HEK293T (cell line): Measurements from ENCODE around the gene SH3RF1.

Experiments used
- CTCF ChIA-PET: fragments of 350-600 bp; formaldehyde crosslinking; extraction: SDS; loops from one replicate; lab custom pipeline; 2021; ENCODE audit warnings: antibody characterized with exemption, inconsistent platforms; lab: Yijun Ruan, JAX
- POLR2A ChIA-PET: fragments of 350-600 bp; formaldehyde crosslinking; extraction: SDS; loops from one replicate; lab custom pipeline; 2020; ENCODE audit warnings: antibody characterized with exemption, inconsistent platforms; lab: Yijun Ruan, JAX
- DNase-seq: peaks from one replicate; pipeline ENCODE4 v3.0.0; 2012; ENCODE audit warnings: mixed read lengths; ENCODE audit errors: extremely low spot score
- ARNT ChIP-seq: fragments of 450-650 bp; IDR thresholded peaks from 2 replicates; pipeline ENCODE4 v1.6.1; 2017; ENCODE audit warnings: mild to moderate bottlenecking
- BHLHE40 ChIP-seq: fragments of 450-650 bp; IDR thresholded peaks from 2 replicates; pipeline ENCODE4 v1.6.1; 2016; ENCODE audit warnings: mild to moderate bottlenecking, moderate library complexity, borderline replicate concordance
- CTBP1 ChIP-seq: fragments of 450-650 bp; IDR thresholded peaks from 2 replicates; pipeline ENCODE4 v1.6.1; 2016; ENCODE audit warnings: borderline replicate concordance
- ELF4 ChIP-seq: fragments of 450-650 bp; IDR thresholded peaks from 2 replicates; pipeline ENCODE4 v1.6.1; 2017; ENCODE audit warnings: antibody characterized with exemption
- FOXA1 ChIP-seq: fragments of 450-650 bp; IDR thresholded peaks from 2 replicates; pipeline ENCODE4 v1.6.1; 2016; ENCODE audit warnings: mild to moderate bottlenecking
- FOXK2 ChIP-seq: fragments of 450-650 bp; IDR thresholded peaks from 2 replicates; pipeline ENCODE4 v1.6.1; 2016; ENCODE audit warnings: mild to moderate bottlenecking
- FOXM1 ChIP-seq: fragments of 450-650 bp; IDR thresholded peaks from 2 replicates; pipeline ENCODE4 v1.6.1; 2017; ENCODE audit warnings: mild to moderate bottlenecking, borderline replicate concordance
- HDGF ChIP-seq: fragments of 450-650 bp; IDR thresholded peaks from 2 replicates; pipeline ENCODE4 v1.6.1; 2017; ENCODE audit warnings: antibody characterized with exemption, borderline replicate concordance
- L3MBTL2 ChIP-seq: fragments of 450-650 bp; conservative IDR thresholded peaks from 2 replicates; pipeline ENCODE4 v1.6.1; 2016; ENCODE audit warnings: mild to moderate bottlenecking
- LEF1 ChIP-seq: fragments of 450-650 bp; IDR thresholded peaks from 2 replicates; pipeline ENCODE4 v1.6.1; 2017; ENCODE audit warnings: mild to moderate bottlenecking, borderline replicate concordance
- NFRKB ChIP-seq: fragments of 450-650 bp; IDR thresholded peaks from 2 replicates; pipeline ENCODE4 v1.6.1; 2016; ENCODE audit warnings: mild to moderate bottlenecking, moderate library complexity
- PKNOX1 ChIP-seq: fragments of 450-650 bp; IDR thresholded peaks from 2 replicates; pipeline ENCODE4 v1.6.1; 2016
- SP1 ChIP-seq: fragments of 450-650 bp; IDR thresholded peaks from 2 replicates; pipeline ENCODE4 v1.6.1; 2017
- SUZ12 ChIP-seq: fragments of 450-650 bp; IDR thresholded peaks from 2 replicates; pipeline ENCODE4 v1.6.1; 2016; ENCODE audit warnings: mild to moderate bottlenecking
- TARDBP ChIP-seq: fragments of 450-650 bp; IDR thresholded peaks from 2 replicates; pipeline ENCODE4 v1.6.1; 2016
- ZNF384 ChIP-seq: fragments of 450-650 bp; IDR thresholded peaks from 2 replicates; pipeline ENCODE4 v1.6.1; 2016

Gene SH3RF1

GRCh38 chr4:169256856-169257761 is 13.6 kb downstream of the SH3RF1 start:
- DNase-seq: no peak
- TF ChIP-seq PKNOX1 (peak; percentile 46), FOXA1 (no peak)
- ChIA-PET POLR2A (interaction anchor here (1.5 to 1.8 kb wide), 3 partner anchors 11 to 247 kb away, joined by 5 to 6 read pairs (median 6); partner anchors contain the start of gene CBR4), CTCF (interaction anchor here (0.5 to 0.6 kb wide), 2 partner anchors 173 to 404 kb away, joined by 3 read pairs; no protein-coding TSS in a partner anchor)

GRCh38 chr4:169256101-169256612 is 14.6 kb downstream of the SH3RF1 start:
- DNase-seq: no peak
- TF ChIP-seq L3MBTL2 (no peak), TARDBP (no peak), ZNF384 (no peak), BHLHE40 (no peak), CTBP1 (no peak), ARNT (no peak), LEF1 (no peak), HDGF (no peak), PKNOX1 (no peak), NFRKB (no peak), ELF4 (no peak), SP1 (no peak), FOXK2 (no peak), FOXM1 (no peak), SUZ12 (no peak), FOXA1 (no peak)
- ChIA-PET CTCF (interaction anchor here (0.6 to 0.7 kb wide), 2 partner anchors 9 to 772 kb away, joined by 3 read pairs; no protein-coding TSS in a partner anchor), POLR2A (interaction anchor here (0.9 to 1.8 kb wide), 4 partner anchors 10 to 246 kb away, joined by 3 to 6 read pairs (median 4); partner anchors contain the start of gene CBR4)

GRCh38 chr4:169254546-169254983 is 16.2 kb downstream of the SH3RF1 start:
- ChIA-PET CTCF (interaction anchor here (0.7 to 1.4 kb wide), 2 partner anchors 14 to 132 kb away, joined by 3 to 4 read pairs; no protein-coding TSS in a partner anchor), POLR2A (interaction anchor here (1.3 to 1.9 kb wide), 4 partner anchors 9 to 245 kb away, joined by 3 to 10 read pairs (median 4); partner anchors contain the start of gene CBR4)
- DNase-seq: no peak
- no peak for TF ChIP-seq PKNOX1
- TF ChIP-seq LEF1: no peak
- TF ChIP-seq HDGF: no peak
- no peak for TF ChIP-seq BHLHE40
- TF ChIP-seq NFRKB: no peak
- no peak for TF ChIP-seq SP1
- no peak for TF ChIP-seq TARDBP

- no peak for DNase-seq
- ChIA-PET POLR2A (interaction anchor here (1.3 to 2.2 kb wide), 5 partner anchors 8 to 244 kb away, joined by 3 to 10 read pairs (median 5); partner anchors contain the start of gene CBR4), CTCF (interaction anchor here (1.4 kb wide), 1 partner anchor 15 kb away, joined by 3 read pairs; no protein-coding TSS in a partner anchor)
- no peak for TF ChIP-seq FOXK2
- peak; percentile 48; the same call in 1 of the 2 replicates for TF ChIP-seq PKNOX1
Observed at GRCh38 chr4:169253904-169254303, 16.9 kb downstream of the SH3RF1 start.

- ChIA-PET POLR2A (interaction anchor here (1.9 to 2.2 kb wide), 2 partner anchors 17 to 243 kb away, joined by 4 to 7 read pairs; partner anchors contain the start of gene CBR4), CTCF (interaction anchor here (0.7 kb wide), 1 partner anchor 9 kb away, joined by 3 read pairs; no protein-coding TSS in a partner anchor)
- no peak for DNase-seq
- TF ChIP-seq FOXK2 (no peak), PKNOX1 (no peak), BHLHE40 (no peak), NFRKB (no peak), ELF4 (no peak), FOXA1 (no peak), CTBP1 (no peak), TARDBP (no peak), HDGF (no peak), ARNT (no peak)
Observed at GRCh38 chr4:169253113-169253671, 17.6 kb downstream of the SH3RF1 start.
